Endothelial cell of umbilical vein (primary cell): ENCODE measurements around the gene CRELD1. TPM values are rescaled to one million over a fixed set of nuclear protein-coding genes. Genes with fewer than 3 reads are reported as not detected.
A peak's percentile ranks its signal among the peaks of the same experiment; 100 is the strongest.

ENCODE experiments used
- BruUV-seq: library from RNA; stranded (reverse); fragments of 400-500 nt; replicated peaks from 2 replicates; lab custom pipeline; 2021; lab: Mats Ljungman, UMichigan
- CTCF ChIA-PET: fragments of 300-600, 350-600 bp; sonication (Branson Sonifier 250); formaldehyde crosslinking; loops from one replicate; lab custom pipeline; 2021; ENCODE audit warnings: antibody characterized with exemption, inconsistent platforms; lab: Charles Lee
- POLR2A ChIA-PET: fragments of 300-600, 350-600 bp; sonication (Branson Sonifier 250); formaldehyde crosslinking; loops from one replicate; lab custom pipeline; 2021; ENCODE audit warnings: antibody characterized with exemption, inconsistent platforms; lab: Charles Lee
- DNase-seq: peaks from one replicate; pipeline ENCODE4 v3.0.0-alpha.2; 2011; ENCODE audit warnings: low read depth, low spot score
- FAIRE-seq: peaks from 2 replicates; lab custom pipeline; 2011; peaks lifted over from hg19 to GRCh38; lab: Jason Lieb, UNC
- H2AFZ ChIP-seq: 2 replicates; pipeline ENCODE4 v1.6.0; 2012; ENCODE audit warnings: low read depth, low read length, control low read depth, inconsistent platforms
- H3K27ac ChIP-seq: 2 replicates; pipeline ENCODE4 v1.5.1; 2011; ENCODE audit warnings: low read depth, mild to moderate bottlenecking, control low read depth, low read length, moderate library complexity; ENCODE audit not compliant: insufficient read depth
- H3K27me3 ChIP-seq, 2 experiments: 2 replicates each; pipeline versions ENCODE4 v1.6.0 to v1.6.1; 2011; ENCODE audit warnings: low read length in 2 of 2, mixed read lengths in 1 of 2; ENCODE audit not compliant: control insufficient read depth in 2 of 2, insufficient read depth in 2 of 2
- H3K36me3 ChIP-seq, 2 experiments: 2 replicates in 1 of 2; 3 replicates in 1 of 2; pipeline ENCODE4 v1.5.1; 2011; ENCODE audit warnings: low read length in 2 of 2, mild to moderate bottlenecking in 1 of 2, moderate library complexity in 1 of 2; ENCODE audit not compliant: control insufficient read depth in 2 of 2, insufficient read depth in 2 of 2; ENCODE audit errors: extremely low read depth in 1 of 2
- H3K4me1 ChIP-seq: 3 replicates; pipeline ENCODE4 v1.5.1; 2011; ENCODE audit warnings: mild to moderate bottlenecking, low read length; ENCODE audit not compliant: control insufficient read depth, insufficient read depth; ENCODE audit errors: extremely low read depth
- H3K4me2 ChIP-seq: 2 replicates; pipeline ENCODE4 v1.6.1; 2011; ENCODE audit warnings: low read length, control low read depth, mixed read lengths; ENCODE audit not compliant: insufficient read depth
- H3K4me3 ChIP-seq, 3 experiments: fragments of 200-600 bp in 1 of 3; sonication (generic), shearing (Covaris generic) in 1 of 3; replicated peaks in 1 of 3; 2 replicates each; pipeline ENCODE4 v1.5.1; 2011 to 2016; ENCODE audit warnings: control low read depth in 3 of 3, low read length in 3 of 3, mild to moderate bottlenecking in 2 of 3, inconsistent platforms in 1 of 3, low read depth in 1 of 3, moderate library complexity in 1 of 3; ENCODE audit not compliant: insufficient read depth in 1 of 3
- H3K79me2 ChIP-seq: 2 replicates; pipeline ENCODE4 v1.6.0; 2012; ENCODE audit warnings: low read length, inconsistent platforms; ENCODE audit not compliant: control insufficient read depth, insufficient read depth
- H3K9ac ChIP-seq: replicated peaks from 2 replicates; pipeline ENCODE3; 2011; ENCODE audit warnings: low read length, control low read depth; ENCODE audit not compliant: insufficient read depth; ENCODE audit errors: extremely low read depth
- H3K9me1 ChIP-seq: replicated peaks from 3 replicates; pipeline ENCODE4 v1.6.0; 2011; ENCODE audit warnings: mild to moderate bottlenecking, low read length; ENCODE audit not compliant: control insufficient read depth, insufficient read depth; ENCODE audit errors: extremely low read depth
- H3K9me3 ChIP-seq: replicated peaks from 2 replicates; pipeline ENCODE4 v1.5.1; 2012; ENCODE audit warnings: low read length, inconsistent platforms; ENCODE audit not compliant: control insufficient read depth, insufficient read depth
- H4K20me1 ChIP-seq: replicated peaks from 2 replicates; pipeline ENCODE3; 2011; ENCODE audit warnings: mild to moderate bottlenecking, low read length; ENCODE audit not compliant: control insufficient read depth, insufficient read depth; ENCODE audit errors: extremely low read depth
- CTCF ChIP-seq, 2 donors: IDR thresholded peaks; 1 replicate in 1 of 2; 2 replicates in 1 of 2; pipeline ENCODE4 v1.5.1; 2011; ENCODE audit warnings: low read length in 2 of 2, mild to moderate bottlenecking in 2 of 2, moderate library complexity in 2 of 2, control low read depth in 1 of 2, inconsistent platforms in 1 of 2, low read depth in 1 of 2; ENCODE audit not compliant: insufficient read depth in 1 of 2; ENCODE audit errors: extremely low read depth in 1 of 2
- EZH2 ChIP-seq: IDR thresholded peaks from 2 replicates; pipeline ENCODE4 v1.6.1; 2012; ENCODE audit warnings: borderline replicate concordance, low read depth, mild to moderate bottlenecking, moderate library complexity, low read length, inconsistent platforms; ENCODE audit not compliant: severe bottlenecking
- FOS ChIP-seq: IDR thresholded peaks from 2 replicates; pipeline ENCODE4 v1.6.1; 2011; ENCODE audit warnings: mild to moderate bottlenecking, low read length, moderate library complexity, borderline replicate concordance; ENCODE audit not compliant: insufficient read depth
- GATA2 ChIP-seq: IDR thresholded peaks from 2 replicates; pipeline ENCODE4 v1.7.0; 2011; ENCODE audit warnings: low read depth, mild to moderate bottlenecking, moderate library complexity, mixed read lengths, low read length; ENCODE audit not compliant: insufficient read length, insufficient read depth
- JUN ChIP-seq: IDR thresholded peaks from 2 replicates; pipeline ENCODE4 v1.6.1; 2011; ENCODE audit warnings: borderline replicate concordance, low read depth; ENCODE audit not compliant: insufficient read length, insufficient read depth
- MAX ChIP-seq: IDR thresholded peaks from 2 replicates; pipeline ENCODE4 v1.6.1; 2011; ENCODE audit not compliant: insufficient read depth, insufficient read length
- MYC ChIP-seq: IDR thresholded peaks from one replicate; pipeline ENCODE4 v1.6.1; 2011; ENCODE audit warnings: mild to moderate bottlenecking, low read depth, low read length
- POLR2A ChIP-seq: IDR thresholded peaks from 2 replicates; pipeline ENCODE4 v1.6.1; 2012; ENCODE audit warnings: low read depth, mild to moderate bottlenecking, control low read depth, low read length
- POLR2AphosphoS5 ChIP-seq: IDR thresholded peaks from 2 replicates; pipeline ENCODE4 v1.6.1; 2012; ENCODE audit warnings: low read depth, mild to moderate bottlenecking, control low read depth, low read length, moderate library complexity; ENCODE audit not compliant: insufficient read depth
- dilution Hi-C: fragments of 300-500 bp; cut with MboI; formaldehyde crosslinking; loops from one replicate; pipeline ENCODE4 v1.15.0; 2019; ENCODE audit warnings: low sequenced_read_pairs; ENCODE audit not compliant: extremely low pct_ligation_motif_present
- intact Hi-C: fragments of 100-400 bp; cut with micrococcal nuclease; formaldehyde crosslinking; loops from one replicate; pipeline ENCODE4 v1.10.0; 2022
- polyA plus RNA-seq, 4 experiments: library from polyadenylated mRNA; depleted of rRNA in 3 of 4; stranded (reverse) in 3 of 4; unstranded in 1 of 4; fragments of >200 nt; gene quantifications; 2 replicates each; pipeline versions ENCODE4 v1.2.1 to v1.2.3, GENCODE V29; 2011 to 2012; ENCODE audit warnings: missing spikeins in 1 of 4
- total RNA-seq: library from RNA; stranded (reverse); gene quantifications from 2 replicates; pipeline ENCODE4 v1.2.3, GENCODE V29; 2021

Gene CRELD1
- total and polyA plus RNA-seq, 2 donors (not counting 3 experiments of a cell fraction or from before 2014, with no cell fraction given) = 21.6 to 43.9 TPM

GRCh38 chr3:9914011-9914410 lies 19.6 kb upstream of the CRELD1 start:
- no peak overlapping the region for H3K4me3 ChIP-seq
- no TSS peak for BruUV-seq
- dilution Hi-C loops (no loop called here), intact Hi-C loops (no loop called here)
- H3K36me3 ChIP-seq = no peaks in the 10 kb centered on the region
- H3K9ac ChIP-seq = no peak overlapping the region
- no peaks in the 10 kb centered on the region for H4K20me1 ChIP-seq
- no peak overlapping the region for H3K4me2 ChIP-seq
- FAIRE-seq (no peak), DNase-seq (no peak)
- no peaks in the 10 kb centered on the region for H3K79me2 ChIP-seq
- ChIA-PET CTCF (interaction anchor here (0.7 to 1.3 kb wide), 6 partner anchors 8 to 65 kb away, joined by 3 to 4 read pairs (median 3); no protein-coding TSS in a partner anchor), POLR2A (no interaction called here)
- no peak for TF ChIP-seq JUN
- no peaks in the 10 kb centered on the region for H3K9me1 ChIP-seq
- H3K4me1 ChIP-seq = peaks cover 13% of the 10 kb centered on the region
- no peaks in the 10 kb centered on the region for H3K9me3 ChIP-seq
- H3K27ac ChIP-seq = no peak overlapping the region
- H2AFZ ChIP-seq = no peak overlapping the region
- H3K27me3 ChIP-seq = no peaks in the 10 kb centered on the region

- Histone ChIP-seq H2AFZ (peak overlapping the region; percentile 80), H3K79me2 (no peaks in the 10 kb centered on the region), H3K4me3 (peak overlapping the region in 1 of 3 experiments; percentile 39), H3K9me3 (no peaks in the 10 kb centered on the region), H3K27ac (no peak overlapping the region), H3K9me1 (no peaks in the 10 kb centered on the region), H4K20me1 (no peaks in the 10 kb centered on the region), H3K9ac (no peak overlapping the region), H3K4me1 (peaks cover 13% of the 10 kb centered on the region), H3K36me3 (no peaks in the 10 kb centered on the region), H3K4me2 (peak overlapping the region; percentile 34), H3K27me3 (no peaks in the 10 kb centered on the region)
- no peak for DNase-seq
- ChIA-PET CTCF (interaction anchor here (0.7 to 1.3 kb wide), 6 partner anchors 9 to 66 kb away, joined by 3 to 4 read pairs (median 3); no protein-coding TSS in a partner anchor), POLR2A (no interaction called here)
- intact Hi-C loops = loop anchor here (1.0 kb wide), 3 partner anchors 24 to 52 kb away; partner anchors contain the start of gene JAGN1
- dilution Hi-C loops = no loop called here
- peak; percentile 18 for FAIRE-seq
- BruUV-seq = no TSS peak
- TF ChIP-seq MYC = no peak
- TF ChIP-seq GATA2 = no peak
- no peak for TF ChIP-seq FOS
- no peak for TF ChIP-seq JUN
- TF ChIP-seq CTCF (IDR thresholded peaks at IDR 0.05; ENCODE audit: extremely low read depth in 1 of 2, insufficient read depth in 1 of 2, low read depth in 1 of 2, low read length in 2 of 2) = no peak
- TF ChIP-seq POLR2A = no peak
- no peak for TF ChIP-seq EZH2
- no peak for TF ChIP-seq MAX
- TF ChIP-seq POLR2AphosphoS5 = no peak
Observed at GRCh38 chr3:9914559-9915253, 18.9 kb upstream of the CRELD1 start.
